IMR-90 (cell line): ENCODE results near the gene HDAC10. TPM values are rescaled to one million over a fixed set of nuclear protein-coding genes. Genes with fewer than 3 reads are reported as not detected.

Source experiments
- ATAC-seq: fragments of 200-7000 bp; cut with Tn5 transposase; 2 replicates; pipeline ENCODE4 v1.9.1; 2020; ENCODE audit warnings: low read depth, mild to moderate bottlenecking, moderate library complexity
- BruUV-seq: library from RNA; stranded (reverse); fragments of 400-500 nt; replicated peaks from 2 replicates; lab custom pipeline; 2021; lab: Mats Ljungman, UMichigan
- CTCF ChIA-PET: fragments of 300-600 bp; formaldehyde crosslinking; extraction: SDS; loops from one replicate; lab custom pipeline; 2021; ENCODE audit warnings: antibody characterized with exemption; lab: Yijun Ruan, JAX
- POLR2A ChIA-PET: fragments of 300-600 bp; sonication (Branson Sonifier 250); formaldehyde crosslinking; loops from one replicate; lab custom pipeline; 2022; ENCODE audit warnings: antibody characterized with exemption; ENCODE audit not compliant: unreplicated experiment; lab: Charles Lee
- DNase-seq: peaks from one replicate; pipeline ENCODE4 v3.0.0; 2013
- H2AFZ ChIP-seq: replicated peaks from 2 replicates; pipeline ENCODE3; 2013; ENCODE audit warnings: low read length, mild to moderate bottlenecking; ENCODE audit not compliant: poor library complexity
- H2AK5ac ChIP-seq: 2 replicates; pipeline ENCODE4 v1.6.1; 2013; ENCODE audit warnings: low read depth, low read length, inconsistent platforms
- H2AK9ac ChIP-seq: replicated peaks from 2 replicates; pipeline ENCODE3; 2013; ENCODE audit warnings: mild to moderate bottlenecking, low read depth, low read length, moderate library complexity; ENCODE audit not compliant: poor library complexity
- H2BK120ac ChIP-seq: 2 replicates; pipeline ENCODE4 v1.6.1; 2013; ENCODE audit warnings: low read depth, low read length, inconsistent platforms
- H2BK15ac ChIP-seq: 3 replicates; pipeline ENCODE4 v1.6.1; 2013; ENCODE audit warnings: low read depth, low read length, inconsistent platforms
- H2BK20ac ChIP-seq: 2 replicates; pipeline ENCODE4 v1.6.1; 2013; ENCODE audit warnings: low read depth, mild to moderate bottlenecking, inconsistent platforms, low read length, moderate library complexity
- H2BK5ac ChIP-seq: 2 replicates; pipeline ENCODE4 v1.6.1; 2013; ENCODE audit warnings: mild to moderate bottlenecking, low read depth, low read length, inconsistent platforms; ENCODE audit not compliant: poor library complexity, severe bottlenecking
- H3K14ac ChIP-seq: replicated peaks from 2 replicates; pipeline ENCODE4 v1.6.1; 2013; ENCODE audit warnings: low read depth, low read length, inconsistent platforms
- H3K18ac ChIP-seq: 2 replicates; pipeline ENCODE4 v1.6.1; 2013; ENCODE audit warnings: low read depth, low read length, control low read depth
- H3K23ac ChIP-seq: 2 replicates; pipeline ENCODE4 v1.6.1; 2013; ENCODE audit warnings: low read depth, low read length, inconsistent platforms
- H3K27ac ChIP-seq: 2 replicates; pipeline ENCODE4 v1.5.1; 2013; ENCODE audit warnings: mild to moderate bottlenecking, control low read depth, low read length; ENCODE audit not compliant: insufficient read depth
- H3K27me3 ChIP-seq: 2 replicates; pipeline ENCODE4 v1.6.1; 2013; ENCODE audit warnings: low read length; ENCODE audit not compliant: control insufficient read depth, insufficient read depth
- H3K36me3 ChIP-seq: 2 replicates; pipeline ENCODE4 v1.6.1; 2013; ENCODE audit warnings: low read length, mixed read lengths; ENCODE audit not compliant: control insufficient read depth, insufficient read depth
- H3K4ac ChIP-seq: 2 replicates; pipeline ENCODE4 v1.6.1; 2013; ENCODE audit warnings: low read depth, low read length, inconsistent platforms
- H3K4me1 ChIP-seq: 2 replicates; pipeline ENCODE4 v1.6.1; 2013; ENCODE audit warnings: low read length, mixed read lengths; ENCODE audit not compliant: control insufficient read depth, insufficient read depth
- H3K4me2 ChIP-seq: 2 replicates; pipeline ENCODE4 v1.6.1; 2013; ENCODE audit warnings: low read depth, mild to moderate bottlenecking, control low read depth, low read length, moderate library complexity
- H3K4me3 ChIP-seq: 2 replicates; pipeline ENCODE4 v1.5.1; 2013; ENCODE audit warnings: low read depth, mild to moderate bottlenecking, control low read depth, low read length, moderate library complexity; ENCODE audit not compliant: insufficient read depth
- H3K56ac ChIP-seq: 2 replicates; pipeline ENCODE4 v1.6.1; 2013; ENCODE audit warnings: low read length, inconsistent platforms; ENCODE audit not compliant: insufficient read depth; ENCODE audit errors: extremely low read depth
- H3K79me1 ChIP-seq, 2 experiments: 2 replicates each; pipeline ENCODE4 v1.6.1; 2013; ENCODE audit warnings: low read length in 2 of 2, inconsistent platforms in 1 of 2, low read depth in 1 of 2
- H3K9ac ChIP-seq: 2 replicates; pipeline ENCODE4 v1.6.1; 2013; ENCODE audit warnings: low read depth, low read length, control low read depth
- H3K9me1 ChIP-seq: 2 replicates; pipeline ENCODE4 v1.6.1; 2013; ENCODE audit warnings: low read length, inconsistent platforms; ENCODE audit not compliant: insufficient read depth
- H3K9me3 ChIP-seq: 2 replicates; pipeline ENCODE4 v1.6.1; 2013; ENCODE audit warnings: low read length; ENCODE audit not compliant: control insufficient read depth, insufficient read depth
- H4K20me1 ChIP-seq: 2 replicates; pipeline ENCODE4 v1.6.1; 2013; ENCODE audit warnings: low read length, inconsistent platforms; ENCODE audit not compliant: insufficient read depth
- H4K5ac ChIP-seq: 2 replicates; pipeline ENCODE4 v1.6.1; 2013; ENCODE audit warnings: mild to moderate bottlenecking, low read depth, low read length, control low read depth
- H4K8ac ChIP-seq, 2 experiments: 2 replicates each; pipeline ENCODE4 v1.6.1; 2013; ENCODE audit warnings: low read depth in 2 of 2, low read length in 2 of 2, control low read depth in 1 of 2, inconsistent platforms in 1 of 2
- H4K91ac ChIP-seq: 2 replicates; pipeline ENCODE4 v1.6.1; 2013; ENCODE audit warnings: low read depth, low read length, inconsistent platforms; ENCODE audit not compliant: insufficient read depth
- BHLHE40 ChIP-seq: fragments of 150-350 bp; IDR thresholded peaks from 2 replicates; pipeline ENCODE4 v1.6.1; 2016; ENCODE audit warnings: mild to moderate bottlenecking, low read depth, low read length
- CEBPB ChIP-seq: IDR thresholded peaks from 2 replicates; pipeline ENCODE4 v1.6.1; 2012; ENCODE audit warnings: low read depth, low read length, improper control_type of control experiment
- CHD1 ChIP-seq: IDR thresholded peaks from 2 replicates; pipeline ENCODE4 v1.6.1; 2012; ENCODE audit warnings: low read depth, low read length, improper control_type of control experiment
- CTCF ChIP-seq: conservative IDR thresholded peaks from 2 replicates; pipeline ENCODE4 v1.5.1; 2012; ENCODE audit warnings: mild to moderate bottlenecking, low read depth, low read length, improper control_type of control experiment
- ELK1 ChIP-seq: fragments of 150-350 bp; IDR thresholded peaks from 2 replicates; pipeline ENCODE4 v1.6.1; 2016; ENCODE audit warnings: low read depth, mild to moderate bottlenecking, low read length, moderate library complexity, borderline replicate concordance
- FOS ChIP-seq: fragments of 150-350 bp; IDR thresholded peaks from 2 replicates; pipeline ENCODE4 v1.6.1; 2016; ENCODE audit warnings: low read depth, low read length
- MAZ ChIP-seq: IDR thresholded peaks from 2 replicates; pipeline ENCODE4 v1.6.1; 2012; ENCODE audit warnings: low read depth, mild to moderate bottlenecking, low read length, improper control_type of control experiment, moderate library complexity, borderline replicate concordance
- MXI1 ChIP-seq: IDR thresholded peaks from 2 replicates; pipeline ENCODE4 v1.6.1; 2012; ENCODE audit warnings: low read depth, mild to moderate bottlenecking, low read length, moderate library complexity, borderline replicate concordance
- NFE2L2 ChIP-seq: fragments of 150-350 bp; IDR thresholded peaks from 2 replicates; pipeline ENCODE4 v1.6.1; 2016; ENCODE audit warnings: low read depth, mild to moderate bottlenecking, low read length
- POLR2A ChIP-seq: IDR thresholded peaks from 2 replicates; pipeline ENCODE4 v1.6.1; 2012; ENCODE audit warnings: mild to moderate bottlenecking, low read depth, low read length
- RAD21 ChIP-seq: IDR thresholded peaks from 2 replicates; pipeline ENCODE4 v1.6.1; 2012; ENCODE audit warnings: low read length, improper control_type of control experiment
- RCOR1 ChIP-seq: IDR thresholded peaks from 2 replicates; pipeline ENCODE4 v1.6.1; 2012; ENCODE audit warnings: mild to moderate bottlenecking, low read length, improper control_type of control experiment; ENCODE audit not compliant: insufficient replicate concordance
- RFX5 ChIP-seq: IDR thresholded peaks from 2 replicates; pipeline ENCODE4 v1.8.0; 2012; ENCODE audit warnings: low read depth, mild to moderate bottlenecking, low read length, moderate library complexity
- SMC3 ChIP-seq: fragments of 150-350 bp; IDR thresholded peaks from 2 replicates; pipeline ENCODE4 v1.6.1; 2016; ENCODE audit warnings: low read depth, mild to moderate bottlenecking, antibody characterized with exemption, low read length, moderate library complexity
- USF2 ChIP-seq: fragments of 150-350 bp; IDR thresholded peaks from 2 replicates; pipeline ENCODE4 v1.6.1; 2017; ENCODE audit warnings: mild to moderate bottlenecking, antibody characterized with exemption, low read length, low read depth
- WGBS, 2 experiments: methylation state at CpG; one replicate each; pipeline versions ENCODE4 v1.1.5 to v1.1.7; 2013; ENCODE audit warnings: missing lambda C conversion rate in 2 of 2; ENCODE audit not compliant: insufficient read length in 1 of 2; ENCODE audit errors: extremely low coverage in 2 of 2; 5-methylcytosine and 5-hydroxymethylcytosine counted together
- dilution Hi-C: fragments of 300-500 bp; cut with HindIII; formaldehyde crosslinking; loops from one replicate; pipeline ENCODE4 v1.14.3; 2018; ENCODE audit warnings: low sequenced_read_pairs; ENCODE audit not compliant: unreplicated experiment
- in situ Hi-C: fragments of 300-500 bp; cut with MboI; formaldehyde crosslinking; loops from 3 replicates; pipeline ENCODE4 v1.14.3; 2019; ENCODE audit warnings: low sequenced_read_pairs, inconsistent platforms, mixed read lengths
- intact Hi-C: fragments of 100-400 bp; cut with micrococcal nuclease; formaldehyde crosslinking; loops from 2 replicates; pipeline ENCODE4 v1.10.0; 2022
- polyA plus RNA-seq, 3 experiments: library from polyadenylated mRNA; depleted of rRNA; stranded (reverse); fragments of >200 nt; gene quantifications; 2 replicates each; pipeline ENCODE4 v1.2.3, GENCODE V29; 2012; ENCODE audit warnings: low replicate concordance in 1 of 3
- total RNA-seq: library from RNA; depleted of rRNA; stranded (reverse); fragments of >200 nt; gene quantifications from 2 replicates; pipeline ENCODE4 v1.2.3, GENCODE V29; 2012

The HDAC10 gene
- total and polyA plus RNA-seq, 2 of the 4 experiments (the other 2 are of a cell fraction), result 3.9 to 35.7 TPM

GRCh38 chr22:50272044-50272802 lies 21.2 kb upstream of the HDAC10 start:
- H3K14ac ChIP-seq, result no peak overlapping the region
- H3K56ac ChIP-seq, result no peak overlapping the region
- H3K36me3 ChIP-seq, result peaks cover 30% of the 10 kb centered on the region
- no peak overlapping the region for H3K18ac ChIP-seq
- no peak for ATAC-seq
- peaks cover 13% of the 10 kb centered on the region for H3K4me1 ChIP-seq
- ChIA-PET POLR2A (no interaction called here), CTCF (no interaction called here)
- no peak overlapping the region for H2BK15ac ChIP-seq
- H2BK20ac ChIP-seq, result no peak overlapping the region
- no peak overlapping the region for H3K4me2 ChIP-seq
- H3K9me3 ChIP-seq, result no peaks in the 10 kb centered on the region
- H3K79me1 ChIP-seq, result peaks cover 0 to 16% of the 10 kb centered on the region in 2 experiments; a peak in 1 of 4 replicates
- dilution Hi-C loops, result no loop called here
- WGBS, 2 experiments, result 51% methylated on average over 3 of the region's 26 CpGs; no CpG with 5 or more reads in 1 of the 2 experiments
- H3K9me1 ChIP-seq, result no peaks in the 10 kb centered on the region
- no peaks in the 10 kb centered on the region for H3K27me3 ChIP-seq
- peak; percentile 13 for DNase-seq
- no peak overlapping the region for H4K91ac ChIP-seq
- peak overlapping the region; percentile 2 for H2AFZ ChIP-seq
- H2AK5ac ChIP-seq, result peak overlapping the region; percentile 20; the same call in 1 of the 2 replicates
- H3K4me3 ChIP-seq, result no peak overlapping the region
- no peak overlapping the region for H3K9ac ChIP-seq
- intact Hi-C loops, result loop anchor here (5.0 kb wide), 1 partner anchor 35 kb away; the partner anchor contains the start of gene PLXNB2
- H3K23ac ChIP-seq, result no peak overlapping the region
- no peak overlapping the region for H3K27ac ChIP-seq
- H4K5ac ChIP-seq, result no peak overlapping the region
- H2BK5ac ChIP-seq, result no peak overlapping the region
- no peak overlapping the region for H3K4ac ChIP-seq
- H4K20me1 ChIP-seq, result peaks cover 47% of the 10 kb centered on the region
- H4K8ac ChIP-seq, result no peak overlapping the region
- in situ Hi-C loops, result loop anchor here (10.0 kb wide), 1 partner anchor 53 kb away; the partner anchor contains the start of gene DENND6B
- no TSS peak for BruUV-seq
- peak overlapping the region; percentile 71 for H2AK9ac ChIP-seq
- no peak overlapping the region for H2BK120ac ChIP-seq
- TF ChIP-seq CHD1, result no peak
- no peak for TF ChIP-seq BHLHE40
- no peak for TF ChIP-seq FOS
- no peak for TF ChIP-seq ELK1
- no peak for TF ChIP-seq CTCF
- no peak for TF ChIP-seq MAZ
- no peak for TF ChIP-seq RFX5
- no peak for TF ChIP-seq RCOR1
- TF ChIP-seq NFE2L2, result no peak
- no peak for TF ChIP-seq POLR2A
- TF ChIP-seq MXI1, result no peak
- no peak for TF ChIP-seq CEBPB
- no peak for TF ChIP-seq RAD21
- TF ChIP-seq USF2, result no peak
- TF ChIP-seq SMC3, result no peak
